ENCODE measurements around the gene SHC2. TPM values are rescaled to one million over a fixed set of nuclear protein-coding genes. Genes with fewer than 3 reads are reported as not detected.

The SHC2 gene
- total and polyA plus RNA-seq, 9 of the 15 experiments (the other 6 are each of a cell fraction or from before 2014, with no cell fraction given): 0.14 to 0.36 (median 0.17) TPM; not detected in 5

DNA sequence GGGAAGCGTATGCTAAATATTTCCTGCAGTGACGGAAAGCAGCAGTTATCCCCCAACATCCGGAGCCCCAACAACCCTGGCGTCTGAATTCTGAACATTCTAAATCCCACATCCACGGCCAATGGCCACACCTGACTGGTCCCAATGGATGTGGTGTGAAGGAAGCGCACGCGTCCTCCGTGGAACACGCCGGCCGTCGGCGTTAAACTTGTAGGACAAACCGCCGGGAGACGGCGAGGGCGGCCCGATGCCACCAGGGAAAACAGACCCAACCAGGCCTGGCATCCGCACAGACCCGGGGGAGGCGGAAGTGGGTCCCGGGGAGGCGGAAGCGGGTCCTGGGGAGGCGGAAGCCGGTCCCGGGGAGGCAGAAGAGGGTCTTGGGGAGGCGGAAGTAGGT, 3.2 kb downstream of the SHC2 start:
- no peaks in the 10 kb centered on the region for H4K20me1 ChIP-seq (replicated peaks; ENCODE audit: control insufficient read depth, insufficient read depth, low read length)

More for the DNA sequence above, 3.2 kb downstream of the SHC2 start:
- no peaks in the 10 kb centered on the region; the same call in 1 of the 2 replicates for H3K9me3 ChIP-seq (replicated peaks; ENCODE audit: control insufficient read depth, insufficient read depth, low read depth, low read length)
- no peak overlapping the region for H3K9ac ChIP-seq (ENCODE audit: insufficient read depth in 1 of 2, low read depth in 2 of 2, low read length in 2 of 2)
- DNase-seq (ENCODE audit: extremely low read depth in 1 of 4, low spot score in 3 of 4): no peak
- H3K4me2 ChIP-seq (ENCODE audit: insufficient read depth, low read length): no peak overlapping the region
- TF ChIP-seq, protein P1, sequence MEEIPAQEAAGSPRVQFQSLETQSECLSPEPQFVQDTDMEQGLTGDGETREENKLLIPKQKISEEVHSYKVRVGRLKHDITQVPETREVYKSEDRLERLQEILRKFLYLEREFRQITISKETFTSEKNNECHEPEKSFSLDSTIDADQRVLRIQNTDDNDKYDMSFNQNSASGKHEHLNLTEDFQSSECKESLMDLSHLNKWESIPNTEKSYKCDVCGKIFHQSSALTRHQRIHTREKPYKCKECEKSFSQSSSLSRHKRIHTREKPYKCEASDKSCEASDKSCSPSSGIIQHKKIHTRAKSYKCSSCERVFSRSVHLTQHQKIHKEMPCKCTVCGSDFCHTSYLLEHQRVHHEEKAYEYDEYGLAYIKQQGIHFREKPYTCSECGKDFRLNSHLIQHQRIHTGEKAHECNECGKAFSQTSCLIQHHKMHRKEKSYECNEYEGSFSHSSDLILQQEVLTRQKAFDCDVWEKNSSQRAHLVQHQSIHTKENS (CRISPR knock-in tag; IDR thresholded peaks at IDR 0.05): no peak
- TF ChIP-seq ZNF324 (CRISPR knock-in tag; IDR thresholded peaks at IDR 0.05): no peak
- TF ChIP-seq, protein P2, sequence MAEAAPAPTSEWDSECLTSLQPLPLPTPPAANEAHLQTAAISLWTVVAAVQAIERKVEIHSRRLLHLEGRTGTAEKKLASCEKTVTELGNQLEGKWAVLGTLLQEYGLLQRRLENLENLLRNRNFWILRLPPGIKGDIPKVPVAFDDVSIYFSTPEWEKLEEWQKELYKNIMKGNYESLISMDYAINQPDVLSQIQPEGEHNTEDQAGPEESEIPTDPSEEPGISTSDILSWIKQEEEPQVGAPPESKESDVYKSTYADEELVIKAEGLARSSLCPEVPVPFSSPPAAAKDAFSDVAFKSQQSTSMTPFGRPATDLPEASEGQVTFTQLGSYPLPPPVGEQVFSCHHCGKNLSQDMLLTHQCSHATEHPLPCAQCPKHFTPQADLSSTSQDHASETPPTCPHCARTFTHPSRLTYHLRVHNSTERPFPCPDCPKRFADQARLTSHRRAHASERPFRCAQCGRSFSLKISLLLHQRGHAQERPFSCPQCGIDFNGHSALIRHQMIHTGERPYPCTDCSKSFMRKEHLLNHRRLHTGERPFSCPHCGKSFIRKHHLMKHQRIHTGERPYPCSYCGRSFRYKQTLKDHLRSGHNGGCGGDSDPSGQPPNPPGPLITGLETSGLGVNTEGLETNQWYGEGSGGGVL (CRISPR knock-in tag; IDR thresholded peaks at IDR 0.05): no peak
- TF ChIP-seq KLF1 (tag; IDR thresholded peaks at IDR 0.05): no peak
- TF ChIP-seq RCOR1 (IDR thresholded peaks at IDR 0.05; ENCODE audit: borderline replicate concordance in 1 of 2, low read depth in 2 of 2, low read length in 2 of 2): no peak
- TF ChIP-seq CHD4 (IDR thresholded peaks at IDR 0.05; ENCODE audit: insufficient read depth, insufficient replicate concordance, low read depth, low read length, poor library complexity, severe bottlenecking): no peak
- TF ChIP-seq SAFB2 (IDR thresholded peaks at IDR 0.05; ENCODE audit: borderline replicate concordance, low read depth, low read length, severe bottlenecking): no peak
- TF ChIP-seq SIX5 (IDR thresholded peaks at IDR 0.05; ENCODE audit: borderline replicate concordance in 1 of 2, insufficient read depth in 1 of 2, low read depth in 1 of 2, low read length in 2 of 2): no peak
- TF ChIP-seq JUN (IDR thresholded peaks at IDR 0.05; ENCODE audit: borderline replicate concordance, low read depth, low read length): no peak
- no peak for TF ChIP-seq JUN (CRISPR knock-in tag; IDR thresholded peaks at IDR 0.05; ENCODE audit: borderline replicate concordance)
- in situ Hi-C loops (cut with MboI): no loop called here
- H3K79me2 ChIP-seq (ENCODE audit: control insufficient read depth, insufficient read depth, low read length): no peaks in the 10 kb centered on the region
- H3K27ac ChIP-seq (ENCODE audit: extremely low read depth, low read depth, low read length): no peak overlapping the region
- H3K27me3 ChIP-seq (ENCODE audit: control insufficient read depth in 2 of 2, insufficient read depth in 2 of 2, low read length in 2 of 2): peaks cover 6 to 48% of the 10 kb centered on the region in 2 experiments; a peak in 4 of 5 replicates
- H2AFZ ChIP-seq (ENCODE audit: low read depth, low read length): no peak overlapping the region
- peaks cover 5 to 37% of the 10 kb centered on the region in 2 experiments; a peak in 4 of 5 replicates for H3K4me1 ChIP-seq (replicated peaks in 1 of 2; ENCODE audit: control insufficient read depth in 2 of 2, insufficient read depth in 2 of 2, low read length in 2 of 2)
- POLR2A ChIA-PET: interaction anchor here (0.9 to 1.2 kb wide), 2 partner anchors 9 to 13 kb away, joined by 4 to 8 read pairs; no protein-coding TSS in a partner anchor
- no peaks in the 10 kb centered on the region for H3K9me1 ChIP-seq (ENCODE audit: control insufficient read depth, insufficient read depth, low read length)
- ATAC-seq: no peak
- H3K36me3 ChIP-seq (ENCODE audit: control insufficient read depth, insufficient read depth, low read length): no peaks in the 10 kb centered on the region
- intact Hi-C loops (cut with micrococcal nuclease): no loop called here
- no TSS peak for BruUV-seq (replicated peaks)
- 84% methylated on average over 21 of the region's 30 CpGs for WGBS (ENCODE audit: insufficient coverage, low coverage, missing lambda C conversion rate)
- CTCF ChIA-PET (ENCODE audit: low intra/inter-chr PET ratio): no interaction called here
- FAIRE-seq: no peak
- H3K4me3 ChIP-seq: no peak overlapping the region

All from K562 (cell line).